NCI-H82 treated with DMSO at 0.1 percent for 48 hours (cell line): Measurements from ENCODE around the gene GULP1.

Source experiments
- DNase-seq: peaks from one replicate; lab custom pipeline; 2025; ENCODE audit not compliant: unreplicated experiment; lab: John Stamatoyannopoulos, UW

GULP1 gene

DNA sequence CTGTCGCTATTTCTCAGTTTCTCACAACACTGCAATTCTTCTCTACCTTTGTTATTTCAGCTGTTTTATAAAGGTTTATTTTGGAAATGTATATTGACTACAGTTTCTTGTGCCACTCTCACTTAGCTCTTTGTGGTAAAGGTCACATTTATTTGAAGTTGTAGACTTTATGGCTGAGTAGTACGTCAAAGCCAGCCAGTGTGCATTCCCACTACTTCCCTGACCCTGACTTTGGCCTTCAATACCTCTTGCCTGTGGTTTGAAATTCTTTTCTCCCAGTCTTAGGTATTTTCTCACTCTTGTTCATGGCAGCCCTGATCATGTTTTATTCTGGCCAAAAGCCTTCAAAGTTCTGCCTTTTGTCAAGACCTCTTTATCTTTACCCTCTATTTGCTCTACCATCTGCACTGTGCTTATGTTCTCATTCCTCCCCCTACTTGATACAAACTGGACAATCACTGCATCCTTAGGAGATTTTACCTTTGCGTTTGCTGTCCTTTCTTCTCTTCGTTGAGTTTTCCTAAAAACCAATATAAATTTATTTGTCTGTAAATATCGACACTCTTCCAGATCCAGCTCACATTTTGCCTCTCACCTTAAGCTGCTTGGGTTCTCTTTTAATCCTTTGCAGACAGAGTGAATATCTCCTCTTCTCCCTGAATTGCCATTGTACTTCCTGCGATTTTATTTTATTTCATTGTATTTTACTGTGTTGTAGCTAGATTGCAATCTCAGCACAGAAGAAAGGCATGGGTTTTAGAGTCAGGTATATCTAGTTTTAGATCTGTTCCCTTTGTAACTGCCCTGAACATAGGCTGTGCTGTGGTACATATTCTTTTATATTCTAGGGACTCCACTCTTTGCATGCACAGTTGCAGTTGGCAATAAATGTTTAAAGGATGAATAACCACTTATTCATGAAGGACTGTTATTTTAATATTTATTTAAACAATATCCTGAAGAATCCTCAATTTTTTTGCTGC is 31.2 kb downstream of the GULP1 start:
- DNase-seq, result no peak

DNA sequence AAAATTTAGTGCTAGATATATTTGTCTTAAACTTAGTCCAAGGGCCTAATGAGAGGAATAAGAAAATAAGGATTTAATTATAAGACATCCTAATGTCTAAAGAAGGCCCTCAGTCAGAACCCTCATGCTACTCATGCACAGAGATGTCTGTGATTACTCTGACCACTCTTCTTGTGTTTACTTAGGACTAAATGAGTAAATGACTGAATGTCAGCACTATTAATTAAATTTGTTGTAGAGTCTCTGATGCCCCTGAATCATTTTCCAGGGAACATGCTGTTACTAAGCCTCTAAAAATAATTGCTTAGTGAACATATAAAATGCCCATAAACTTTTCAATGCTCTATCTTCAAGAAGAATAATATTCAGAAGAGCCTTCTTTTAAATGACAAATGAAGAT is 32.4 kb downstream of the GULP1 start:
- no peak for DNase-seq

- DNase-seq, result no peak
Observed at GRCh38 chr2:188326290-188326668, 34.6 kb downstream of the GULP1 start.

GRCh38 chr2:188326669-188327301 is 35.1 kb downstream of the GULP1 start:
- peak; percentile 79 for DNase-seq

- no peak for DNase-seq
Observed at GRCh38 chr2:188327518-188328213, 36.0 kb downstream of the GULP1 start.

DNA sequence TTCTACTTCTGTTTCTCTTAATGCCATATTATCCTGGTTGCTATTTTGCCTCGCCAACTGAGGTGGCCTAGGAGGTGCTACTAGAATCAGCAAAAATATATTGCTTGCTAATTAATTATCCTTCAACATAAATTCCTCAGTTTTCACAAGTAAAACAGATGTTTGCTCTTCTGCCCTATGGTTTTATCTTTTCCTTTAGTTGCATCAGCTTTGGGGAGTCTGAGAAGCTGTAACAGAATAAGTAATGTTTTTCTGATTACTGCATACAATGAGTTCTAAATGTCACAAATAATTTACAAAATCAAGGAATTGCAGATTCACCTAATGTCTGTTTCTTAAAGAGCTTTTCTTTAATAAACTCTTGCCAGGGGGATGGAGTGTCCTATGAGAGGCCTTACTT is 36.7 kb downstream of the GULP1 start:
- DNase-seq, result no peak

DNA sequence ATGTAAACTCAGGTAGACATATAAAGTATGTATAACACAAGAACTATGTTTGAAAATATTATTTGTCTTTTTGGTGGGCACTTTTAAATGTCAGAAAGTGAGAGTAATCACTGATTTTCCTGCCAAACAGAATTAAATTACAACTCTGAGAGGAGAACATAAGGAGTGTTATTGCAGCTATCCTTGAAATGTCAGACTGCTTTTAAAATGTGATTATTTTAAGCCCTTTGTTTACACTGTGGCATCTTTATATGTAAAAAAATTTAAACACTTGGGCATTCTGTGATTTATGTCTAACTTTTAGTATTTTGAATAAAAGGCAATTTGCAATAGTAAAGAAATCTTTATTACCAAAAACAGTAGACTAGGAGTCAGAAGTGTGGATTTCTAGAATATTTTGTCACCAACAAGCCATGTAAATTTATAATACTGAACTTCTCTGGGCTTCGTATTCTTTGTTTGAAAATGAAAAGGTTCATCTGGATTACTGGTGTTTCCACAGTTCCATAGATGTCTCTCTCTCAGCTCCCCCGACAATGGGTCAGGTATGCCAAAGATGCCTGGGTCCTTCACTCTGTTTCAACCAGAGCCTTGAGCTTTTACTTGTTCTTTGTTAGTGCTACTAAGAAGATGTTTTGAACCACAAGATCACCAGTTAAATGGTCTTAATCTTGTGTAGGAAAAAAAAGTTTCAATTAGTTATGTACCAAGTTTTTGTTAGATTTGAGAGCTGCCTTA is 38.8 kb downstream of the GULP1 start:
- DNase-seq, result no peak

- no peak for DNase-seq
Observed at GRCh38 chr2:188332619-188333018, 40.9 kb downstream of the GULP1 start.

- peak; percentile 50 for DNase-seq
Observed at GRCh38 chr2:188333751-188334524, 42.3 kb downstream of the GULP1 start.

- DNase-seq, result no peak
Observed at GRCh38 chr2:188338463-188338862, 46.8 kb downstream of the GULP1 start.

DNA sequence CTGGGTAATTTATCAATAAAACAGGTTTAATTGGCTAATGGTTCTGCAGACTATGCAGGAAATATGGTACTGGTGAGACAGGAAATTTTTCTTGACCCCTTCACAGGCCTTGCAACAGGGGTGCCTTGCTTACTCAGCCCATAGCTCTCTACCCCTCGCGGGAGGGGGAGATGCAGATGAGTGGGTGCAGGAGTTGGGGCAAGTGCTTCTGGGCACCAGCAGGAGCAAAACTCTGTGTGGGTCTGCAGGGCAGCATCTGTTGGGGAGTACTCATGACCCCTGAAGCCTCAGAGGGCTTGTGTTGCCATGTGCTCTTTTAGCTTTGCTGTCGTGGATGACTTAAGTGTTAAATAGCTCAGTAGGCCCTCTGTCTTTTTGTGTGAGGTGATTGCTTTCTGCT is 48.6 kb downstream of the GULP1 start:
- DNase-seq, result no peak

GRCh38 chr2:188345020-188345419 is 53.3 kb downstream of the GULP1 start:
- DNase-seq, result peak; percentile 60

GRCh38 chr2:188345426-188345825 is 53.8 kb downstream of the GULP1 start:
- no peak for DNase-seq

DNA sequence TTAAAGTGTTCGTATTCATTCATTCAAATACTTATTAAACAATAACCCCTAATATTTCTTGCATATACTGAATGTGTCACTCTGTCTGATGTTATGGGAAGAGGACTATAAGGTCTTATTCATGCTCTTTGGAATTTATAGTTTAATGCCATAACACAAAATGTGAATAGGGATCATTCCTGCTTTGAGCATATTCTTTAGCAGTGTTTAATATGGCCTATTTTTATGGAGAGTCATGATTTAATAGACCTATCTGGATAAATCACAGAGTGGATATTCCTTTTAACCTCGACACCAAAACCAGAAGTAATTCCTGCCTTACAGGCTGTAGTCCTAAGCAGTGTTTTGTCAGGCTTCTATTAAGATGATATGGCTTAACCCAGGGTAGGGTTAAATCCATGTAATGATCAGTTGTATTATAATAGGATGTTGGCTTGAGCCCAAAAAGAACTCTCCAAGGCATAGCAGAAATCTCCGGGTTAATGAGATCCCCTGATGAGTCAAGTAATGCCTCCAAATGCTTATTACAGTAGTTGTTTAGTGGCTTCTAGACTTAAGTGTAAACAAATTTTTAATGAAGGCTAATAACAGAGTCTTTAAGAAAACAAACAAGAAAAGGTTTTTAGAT is 54.3 kb downstream of the GULP1 start:
- peak; percentile 82 for DNase-seq

- DNase-seq, result no peak
Observed at GRCh38 chr2:188349019-188349418, 57.3 kb downstream of the GULP1 start.

- no peak for DNase-seq
Observed at GRCh38 chr2:188353282-188353681, 61.6 kb downstream of the GULP1 start.

GRCh38 chr2:188360485-188361263 is 69.0 kb downstream of the GULP1 start:
- DNase-seq, result no peak

DNA sequence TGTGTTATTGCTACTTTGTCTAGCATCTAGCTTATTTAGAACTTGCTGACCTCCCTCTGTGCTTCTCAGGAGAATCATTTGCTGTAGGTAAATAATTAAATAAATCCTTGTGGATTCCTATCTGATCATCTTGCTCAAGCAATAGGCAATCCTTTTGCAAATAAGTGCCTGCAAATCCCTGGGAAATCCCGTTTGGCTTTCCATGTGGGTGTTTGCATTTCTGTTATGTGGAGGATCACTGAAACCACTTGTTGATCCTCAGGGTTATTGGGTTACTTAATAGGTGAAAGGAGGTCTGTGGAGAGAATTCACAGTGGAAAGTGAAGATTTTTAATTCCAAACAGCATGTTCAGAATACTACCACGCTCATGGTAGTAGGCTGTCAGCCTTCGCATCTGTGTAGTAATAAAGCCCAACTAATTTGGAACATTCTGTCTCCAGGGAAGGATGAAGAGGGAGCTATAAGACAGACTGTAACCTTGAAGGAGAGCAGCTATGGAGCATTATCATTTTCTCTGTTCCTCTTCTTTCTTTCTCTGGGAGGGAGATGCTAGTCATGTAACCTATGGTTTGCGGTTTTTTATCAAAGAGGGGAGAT is 72.5 kb downstream of the GULP1 start:
- no peak for DNase-seq
